ENCODE results near the gene STK16.
A peak's percentile ranks its signal among the peaks of the same experiment; 100 is the strongest.

STK16 gene

GRCh38 chr2:219221957-219222518, 23.2 kb upstream of the STK16 start:
- TF ChIP-seq, protein P1, sequence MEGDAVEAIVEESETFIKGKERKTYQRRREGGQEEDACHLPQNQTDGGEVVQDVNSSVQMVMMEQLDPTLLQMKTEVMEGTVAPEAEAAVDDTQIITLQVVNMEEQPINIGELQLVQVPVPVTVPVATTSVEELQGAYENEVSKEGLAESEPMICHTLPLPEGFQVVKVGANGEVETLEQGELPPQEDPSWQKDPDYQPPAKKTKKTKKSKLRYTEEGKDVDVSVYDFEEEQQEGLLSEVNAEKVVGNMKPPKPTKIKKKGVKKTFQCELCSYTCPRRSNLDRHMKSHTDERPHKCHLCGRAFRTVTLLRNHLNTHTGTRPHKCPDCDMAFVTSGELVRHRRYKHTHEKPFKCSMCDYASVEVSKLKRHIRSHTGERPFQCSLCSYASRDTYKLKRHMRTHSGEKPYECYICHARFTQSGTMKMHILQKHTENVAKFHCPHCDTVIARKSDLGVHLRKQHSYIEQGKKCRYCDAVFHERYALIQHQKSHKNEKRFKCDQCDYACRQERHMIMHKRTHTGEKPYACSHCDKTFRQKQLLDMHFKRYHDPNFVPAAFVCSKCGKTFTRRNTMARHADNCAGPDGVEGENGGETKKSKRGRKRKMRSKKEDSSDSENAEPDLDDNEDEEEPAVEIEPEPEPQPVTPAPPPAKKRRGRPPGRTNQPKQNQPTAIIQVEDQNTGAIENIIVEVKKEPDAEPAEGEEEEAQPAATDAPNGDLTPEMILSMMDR (conservative IDR thresholded peaks at IDR 0.05; ENCODE audit: low read length), result no peak
- no peak for DNase-seq (ENCODE audit: low read depth)
- no peak overlapping the region for H3K4me3 ChIP-seq (ENCODE audit: low read length)

DNA sequence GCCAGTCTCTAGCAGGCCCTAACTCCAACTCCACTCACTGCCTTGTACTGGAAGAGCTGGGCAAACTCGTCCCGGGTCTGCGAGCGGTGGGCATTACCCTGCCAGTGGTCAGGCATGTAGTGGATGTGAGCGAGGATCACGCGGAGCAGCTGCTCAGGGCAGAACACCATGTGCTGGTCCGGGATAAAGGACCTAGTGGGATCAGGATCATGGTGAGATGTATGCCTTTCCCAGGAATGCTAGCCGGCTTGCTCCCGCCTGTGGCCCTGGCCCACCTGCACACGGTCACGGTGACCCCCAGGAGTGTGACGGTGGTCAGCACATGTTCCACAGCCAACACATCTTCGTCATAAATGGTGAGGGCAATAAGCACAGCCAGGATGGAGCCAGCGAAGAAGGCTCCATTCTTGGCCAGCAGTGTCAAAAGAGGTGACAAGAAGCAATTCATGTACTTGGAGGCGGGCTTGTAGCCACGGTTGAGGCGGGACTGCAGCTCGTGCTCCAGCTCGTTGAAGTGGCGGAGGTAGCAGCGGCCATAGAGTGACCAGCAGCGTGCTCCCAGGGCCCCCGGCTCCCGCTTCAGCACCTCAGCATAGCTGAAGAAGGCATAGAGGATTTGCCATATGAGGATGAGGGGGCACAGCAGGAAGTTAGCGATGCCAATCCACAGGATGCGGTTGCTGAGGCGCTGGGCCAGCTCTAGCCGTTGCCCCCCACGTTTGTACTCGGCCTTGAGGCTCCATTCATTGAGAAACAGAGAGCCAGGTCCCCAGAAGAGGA, 21.3 kb upstream of the STK16 start:
- TF ChIP-seq, protein P1 (conservative IDR thresholded peaks at IDR 0.05; ENCODE audit: low read length), result no peak
- no peak for DNase-seq (ENCODE audit: low read depth)
- H3K4me3 ChIP-seq (ENCODE audit: low read length), result no peak overlapping the region

GRCh38 chr2:219225350-219225749, 19.9 kb upstream of the STK16 start:
- TF ChIP-seq, protein P1 (conservative IDR thresholded peaks at IDR 0.05; ENCODE audit: low read length), result no peak
- H3K4me3 ChIP-seq (ENCODE audit: low read length), result no peak overlapping the region
- DNase-seq (ENCODE audit: low read depth), result no peak

- TF ChIP-seq, protein P1 (conservative IDR thresholded peaks at IDR 0.05; ENCODE audit: low read length), result no peak
- DNase-seq (ENCODE audit: low read depth), result no peak
- H3K4me3 ChIP-seq (ENCODE audit: low read length), result peak overlapping the region; percentile 68
Observed at GRCh38 chr2:219228041-219228910, 17.0 kb upstream of the STK16 start.

DNA sequence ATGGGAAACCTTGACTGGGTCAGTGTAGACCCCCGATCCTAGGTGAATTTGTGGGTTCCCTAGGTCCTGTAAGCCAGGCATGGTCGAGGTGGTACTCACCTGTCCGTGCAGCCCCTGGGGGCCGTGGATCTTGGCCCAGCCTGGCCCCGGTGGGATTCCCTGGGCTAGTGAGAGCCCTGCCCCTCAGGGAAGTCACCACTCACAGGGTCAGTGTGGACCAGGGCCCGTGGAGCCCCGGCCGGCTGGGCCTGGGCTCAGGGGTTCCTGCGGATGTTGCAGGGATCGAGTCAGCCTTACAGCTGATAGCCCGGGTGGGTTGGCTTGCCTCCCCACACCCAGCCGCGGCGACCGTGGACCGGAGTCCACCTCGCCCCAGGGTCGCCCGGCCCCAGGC, 16.4 kb upstream of the STK16 start:
- peak overlapping the region; percentile 68 for H3K4me3 ChIP-seq (ENCODE audit: low read length)
- DNase-seq (ENCODE audit: low read depth), result no peak
- TF ChIP-seq, protein P1 (conservative IDR thresholded peaks at IDR 0.05; ENCODE audit: low read length), result no peak

GRCh38 chr2:219229305-219230058, 15.8 kb upstream of the STK16 start, which contains the start of the genes ANKZF1 and ATG9A:
TSS of gene ANKZF1 (plus strand) at chr2:219229806. CDS start at chr2:219230258, 452 bp downstream.
TSS of gene ATG9A (minus strand) at chr2:219229636. CDS start at chr2:219228024, 1,612 bp downstream.
- peak within 1 kb of the TSS; percentile 68 for H3K4me3 ChIP-seq (ENCODE audit: low read length)
- TF ChIP-seq, protein P1 (conservative IDR thresholded peaks at IDR 0.05; ENCODE audit: low read length), result no peak
- peak; percentile 98 for DNase-seq (ENCODE audit: low read depth)
